ENCODE measurements around the gene NR4A1.

DNA sequence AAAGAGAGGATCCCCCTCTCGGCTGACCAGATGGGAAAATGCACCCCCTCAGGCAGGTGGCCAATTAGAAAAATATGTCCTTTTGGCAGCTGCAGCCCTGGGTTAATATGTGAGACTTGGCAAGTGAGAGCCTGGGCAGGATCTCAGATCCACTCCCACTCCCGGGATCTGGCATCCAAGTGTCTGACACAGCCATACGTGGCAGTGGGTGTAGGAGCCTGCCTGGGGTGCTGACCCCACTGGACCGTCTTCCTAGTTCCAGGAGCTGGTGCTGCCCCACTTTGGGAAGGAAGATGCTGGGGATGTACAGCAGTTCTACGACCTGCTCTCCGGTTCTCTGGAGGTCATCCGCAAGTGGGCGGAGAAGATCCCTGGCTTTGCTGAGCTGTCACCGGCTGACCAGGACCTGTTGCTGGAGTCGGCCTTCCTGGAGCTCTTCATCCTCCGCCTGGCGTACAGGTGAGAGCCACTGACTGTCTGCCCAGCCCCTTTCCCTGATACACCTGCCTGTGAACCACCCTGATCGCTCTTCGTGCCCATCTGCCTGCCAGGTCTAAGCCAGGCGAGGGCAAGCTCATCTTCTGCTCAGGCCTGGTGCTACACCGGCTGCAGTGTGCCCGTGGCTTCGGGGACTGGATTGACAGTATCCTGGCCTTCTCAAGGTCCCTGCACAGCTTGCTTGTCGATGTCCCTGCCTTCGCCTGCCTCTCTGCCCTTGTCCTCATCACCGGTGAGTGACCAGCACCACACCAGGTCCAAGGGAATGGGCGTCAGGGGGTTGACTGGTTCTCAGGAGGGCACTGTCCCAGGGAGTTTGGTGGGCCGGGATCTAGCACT is 5.8 kb downstream of the NR4A1 start:
- no peak for TF ChIP-seq EP300 (IDR thresholded peaks at IDR 0.05)
- peak in 1 of 4 donors; percentile 6 for TF ChIP-seq POLR2A (IDR thresholded peaks at IDR 0.05)
- TF ChIP-seq POLR2AphosphoS5 (IDR thresholded peaks at IDR 0.05) = peak in 1 of 2 donors; percentile 39

All from upper lobe of left lung (tissue), 4 donors.